ENCODE measurements around the gene EXOC3L2.
A peak's percentile ranks its signal among the peaks of the same experiment; 100 is the strongest.

EXOC3L2 gene

GRCh38 chr19:45179072-45179891 is 65.9 kb downstream of the EXOC3L2 start:
- DNase-seq (ENCODE audit: low read depth), result no peak

DNA sequence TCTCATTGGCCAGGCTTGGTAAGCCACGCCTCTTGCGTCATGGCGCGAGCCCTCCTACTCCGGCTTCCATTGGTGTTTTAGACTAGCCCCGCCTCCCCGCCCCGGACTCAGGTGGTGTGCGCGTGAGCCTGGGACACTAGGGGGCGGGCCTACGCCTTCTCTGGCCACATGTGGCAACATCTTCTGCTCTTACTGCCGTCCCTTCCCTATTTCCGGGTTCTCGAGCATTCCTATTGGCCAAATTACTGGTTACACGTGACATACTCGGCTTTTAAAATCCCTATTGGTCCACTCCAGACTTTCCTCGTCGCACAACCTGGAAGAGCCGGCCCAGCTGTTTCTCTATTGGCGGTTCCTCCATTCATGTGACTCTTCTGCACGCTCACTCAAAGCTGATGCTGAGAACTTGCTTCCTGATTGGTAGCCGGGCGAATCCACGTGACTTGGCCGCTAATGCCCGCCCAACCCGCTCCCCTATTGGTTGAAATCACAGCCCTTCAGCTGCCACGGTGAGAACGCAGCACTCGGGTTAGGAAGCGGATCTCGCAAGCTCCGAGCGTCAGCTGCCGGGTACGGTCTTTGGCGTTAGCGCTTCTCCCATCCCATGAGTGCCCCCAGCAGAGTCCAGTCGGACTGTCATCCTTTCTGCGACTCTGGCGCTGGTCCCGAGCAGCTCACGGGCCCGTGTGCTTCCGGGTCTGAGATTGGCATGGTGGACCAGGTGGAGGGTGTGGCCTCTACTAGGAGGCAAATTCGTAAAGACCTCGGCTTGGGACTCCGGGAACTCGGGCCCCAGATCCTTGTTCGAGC is 66.7 kb downstream of the EXOC3L2 start, which contains the start of gene BLOC1S3:
BLOC1S3 (plus strand) TSS at position 523 of the 810 bp plus-strand sequence. CDS start 513 bp downstream, outside the sequence.
- DNase-seq (ENCODE audit: low read depth), result peak; percentile 100

DNA sequence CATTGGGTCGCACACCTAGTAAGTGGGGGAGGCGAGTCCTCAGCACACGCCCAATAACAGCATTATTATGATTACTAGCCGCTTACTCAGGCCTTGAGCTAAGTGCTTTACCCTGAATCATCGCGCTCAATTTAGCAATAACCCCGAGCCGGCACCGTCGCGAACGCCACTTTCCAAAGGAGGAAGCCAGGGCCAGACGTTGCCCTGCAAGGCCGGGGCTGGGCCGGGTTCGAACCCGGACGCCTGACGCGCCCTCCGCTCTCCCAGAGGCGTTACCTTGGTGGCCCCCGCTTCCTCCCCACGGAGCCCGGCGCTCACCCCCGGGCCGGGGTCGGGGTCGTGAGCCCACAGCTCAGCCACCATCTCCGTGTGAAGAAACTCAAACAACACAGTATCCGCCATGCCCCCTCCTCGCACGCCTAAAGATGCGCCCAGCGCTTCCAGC is 67.4 kb downstream of the EXOC3L2 start, which contains the start of gene TRAPPC6A:
TRAPPC6A (minus strand) TSS at position 421 of the 445 bp plus-strand sequence; CDS start at position 402, 19 bp downstream.
- DNase-seq (ENCODE audit: low read depth), result peak; percentile 40

- no peak for DNase-seq (ENCODE audit: low read depth)
These were observed 69.5 kb downstream of the EXOC3L2 start for GRCh38 chr19:45175515-45176345.

GRCh38 chr19:45173816-45174215 is 71.4 kb downstream of the EXOC3L2 start:
- peak; percentile 36 for DNase-seq (ENCODE audit: low read depth)

DNA sequence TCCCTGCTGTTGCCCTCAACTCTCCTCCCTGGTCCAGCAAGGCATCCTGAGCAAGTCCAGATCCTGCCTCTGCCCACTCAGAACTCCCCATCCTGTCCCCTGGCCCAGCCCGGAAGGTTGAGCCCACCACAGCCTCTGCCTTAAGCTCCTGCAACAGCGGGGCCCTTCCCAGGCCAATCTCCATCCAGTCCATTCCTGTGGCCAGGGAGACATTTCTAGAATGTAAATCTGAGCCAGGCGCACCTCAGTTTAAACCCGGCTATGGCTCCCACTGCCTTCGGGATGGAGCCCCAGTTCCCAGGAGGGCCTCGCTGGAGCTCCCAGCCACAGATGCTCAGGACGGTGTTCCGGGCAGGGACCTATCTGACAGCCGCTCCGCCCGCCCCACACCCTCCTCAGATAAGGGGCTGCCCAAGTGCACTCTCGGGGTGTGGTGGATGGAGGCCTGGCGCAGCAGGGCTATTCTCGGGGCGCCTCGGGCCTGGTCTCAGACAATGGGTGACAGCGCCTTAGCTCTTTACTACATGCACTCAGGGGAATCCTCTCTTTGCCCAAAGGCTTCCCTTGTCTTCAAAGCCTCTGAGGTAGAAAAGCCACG is 72.5 kb downstream of the EXOC3L2 start:
- no peak for DNase-seq (ENCODE audit: low read depth)

DNA sequence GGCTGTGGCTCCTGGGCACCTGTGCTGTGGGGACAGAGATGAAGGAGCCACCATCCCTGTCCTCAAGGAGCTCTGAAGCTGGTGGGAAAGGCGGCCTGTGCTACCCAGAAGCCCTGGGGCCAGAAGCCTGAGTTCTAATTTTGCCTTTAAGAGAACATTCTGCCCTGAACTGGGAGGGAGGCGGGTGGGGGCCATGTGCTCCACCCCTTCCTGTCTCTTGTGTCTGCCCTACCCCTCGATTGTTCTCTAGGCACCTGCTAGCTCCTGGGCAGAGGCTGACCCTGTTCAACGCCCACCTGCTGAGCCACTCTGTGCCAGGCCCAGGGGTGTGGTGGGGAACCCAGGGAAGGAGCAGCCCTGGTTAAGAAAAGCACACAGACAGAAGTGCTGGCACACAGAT is 73.0 kb downstream of the EXOC3L2 start:
- DNase-seq (ENCODE audit: low read depth), result no peak

- DNase-seq (ENCODE audit: low read depth), result no peak
These were observed 74.0 kb downstream of the EXOC3L2 start for GRCh38 chr19:45171211-45171623.

DNA sequence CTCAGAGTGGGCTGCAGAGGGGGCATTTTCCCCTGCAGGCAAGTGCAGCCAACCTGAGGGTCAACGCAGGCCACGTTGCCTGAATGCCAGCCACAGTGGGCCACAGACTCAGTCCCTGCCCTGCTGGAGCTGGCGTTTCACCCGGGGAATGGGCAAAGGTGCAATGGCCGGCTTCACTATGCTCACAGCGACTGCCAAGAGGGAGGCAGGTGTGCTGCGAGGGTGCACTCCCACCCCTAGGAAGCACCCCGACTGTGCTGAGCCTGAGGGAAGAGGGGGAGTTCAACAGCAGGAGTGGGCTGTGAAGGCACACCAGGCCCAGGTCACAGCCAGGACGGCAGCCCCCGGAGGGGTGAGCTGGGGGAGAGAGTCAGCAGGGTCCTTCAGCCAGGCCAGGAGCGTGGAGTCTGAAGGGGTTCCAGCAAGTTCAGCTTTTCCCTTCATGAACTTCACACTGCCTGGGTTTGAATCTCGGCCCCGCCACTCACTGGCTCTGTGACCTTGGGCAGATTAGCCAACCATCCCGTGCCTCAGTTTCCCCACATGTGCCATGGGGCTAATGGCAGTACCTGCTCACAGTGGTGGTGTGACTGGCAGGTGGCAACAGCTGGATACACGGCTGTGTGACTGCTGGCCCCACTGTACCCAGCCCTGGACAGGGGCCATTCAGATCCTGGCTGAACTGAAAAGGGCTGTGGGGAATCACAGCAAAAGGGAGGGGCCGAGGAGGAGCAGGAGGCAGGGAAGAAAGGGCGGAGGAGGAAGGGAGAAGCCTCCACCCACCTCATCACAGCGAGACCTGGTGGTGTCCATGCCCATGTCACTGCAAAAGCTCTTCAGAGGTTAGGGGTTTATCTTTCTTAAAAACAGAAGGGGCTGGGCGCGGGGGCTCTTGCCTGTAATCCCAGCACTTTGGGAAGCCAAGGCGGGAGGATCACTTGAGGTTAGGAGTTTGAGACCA is 74.8 kb downstream of the EXOC3L2 start:
- no peak for DNase-seq (ENCODE audit: low read depth)

- DNase-seq (ENCODE audit: low read depth), result no peak
These were observed 75.6 kb downstream of the EXOC3L2 start for GRCh38 chr19:45169602-45170001.

DNA sequence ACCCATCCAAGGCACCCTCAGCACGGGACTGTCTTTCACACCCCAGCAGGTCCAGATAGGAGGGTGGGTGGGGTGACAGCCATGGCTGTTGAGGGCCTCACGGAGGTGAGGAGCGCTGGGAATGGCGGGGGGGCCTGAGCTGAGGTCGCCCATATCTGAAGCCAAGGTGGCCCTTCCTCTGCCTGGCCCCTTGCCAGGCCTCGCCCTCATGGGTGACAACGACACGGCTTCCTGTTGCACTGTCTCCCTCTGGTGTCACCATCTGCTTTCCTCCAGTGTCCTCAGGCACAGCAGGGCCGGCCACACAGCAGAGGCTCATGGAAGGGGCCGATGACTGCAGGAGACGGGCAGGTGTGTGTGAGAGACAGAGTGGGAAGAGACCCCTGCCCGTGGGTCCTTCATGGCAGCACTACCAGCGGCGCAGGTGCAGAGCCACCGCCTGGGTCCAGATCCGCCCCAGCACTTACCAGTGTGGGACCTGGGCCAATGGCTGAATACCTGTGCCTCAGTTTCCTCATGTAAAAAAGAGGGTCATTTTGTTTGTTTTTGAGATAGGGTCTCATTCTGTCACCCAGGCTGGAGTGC is 76.3 kb downstream of the EXOC3L2 start:
- no peak for DNase-seq (ENCODE audit: low read depth)

- DNase-seq (ENCODE audit: low read depth), result no peak
These were observed 78.4 kb downstream of the EXOC3L2 start for GRCh38 chr19:45166723-45167252.

DNA sequence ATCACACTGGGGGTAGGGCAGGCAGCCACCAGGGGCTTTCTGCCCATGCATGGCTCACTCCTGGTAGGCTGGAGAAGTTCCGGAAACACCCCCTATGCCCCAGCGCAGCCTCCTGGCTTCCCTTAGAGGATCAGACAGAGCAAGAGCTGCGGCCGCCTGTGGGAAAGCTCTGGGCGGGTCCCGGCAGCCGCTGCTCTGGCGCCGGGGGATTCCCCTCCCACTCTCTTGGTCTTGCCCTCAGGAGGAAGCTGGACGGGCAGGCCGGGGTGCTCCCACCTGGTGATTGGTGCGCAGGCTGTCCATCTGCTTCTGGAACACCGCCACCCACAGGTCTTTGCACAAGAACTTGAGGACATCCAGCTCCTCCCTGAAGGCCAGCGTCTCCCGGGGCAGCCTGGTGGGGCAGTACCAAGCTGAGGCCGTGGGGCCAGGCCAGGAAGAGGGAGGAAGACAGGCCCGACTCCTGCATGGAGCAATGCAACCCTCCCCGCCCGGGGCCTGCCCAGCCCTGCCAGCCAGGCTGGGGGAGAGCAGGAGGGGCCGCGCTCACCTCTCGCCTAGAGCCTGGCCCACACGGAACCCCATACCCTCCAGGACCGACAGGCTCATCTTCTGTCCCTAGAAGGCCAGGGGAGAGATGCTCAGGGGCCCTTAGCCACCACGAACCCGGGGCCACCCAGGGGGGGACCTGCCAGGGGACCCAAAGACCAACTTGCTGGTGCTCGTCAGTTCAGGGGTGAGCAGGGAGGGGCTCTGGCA is 80.5 kb downstream of the EXOC3L2 start:
- DNase-seq (ENCODE audit: low read depth), result no peak

DNA sequence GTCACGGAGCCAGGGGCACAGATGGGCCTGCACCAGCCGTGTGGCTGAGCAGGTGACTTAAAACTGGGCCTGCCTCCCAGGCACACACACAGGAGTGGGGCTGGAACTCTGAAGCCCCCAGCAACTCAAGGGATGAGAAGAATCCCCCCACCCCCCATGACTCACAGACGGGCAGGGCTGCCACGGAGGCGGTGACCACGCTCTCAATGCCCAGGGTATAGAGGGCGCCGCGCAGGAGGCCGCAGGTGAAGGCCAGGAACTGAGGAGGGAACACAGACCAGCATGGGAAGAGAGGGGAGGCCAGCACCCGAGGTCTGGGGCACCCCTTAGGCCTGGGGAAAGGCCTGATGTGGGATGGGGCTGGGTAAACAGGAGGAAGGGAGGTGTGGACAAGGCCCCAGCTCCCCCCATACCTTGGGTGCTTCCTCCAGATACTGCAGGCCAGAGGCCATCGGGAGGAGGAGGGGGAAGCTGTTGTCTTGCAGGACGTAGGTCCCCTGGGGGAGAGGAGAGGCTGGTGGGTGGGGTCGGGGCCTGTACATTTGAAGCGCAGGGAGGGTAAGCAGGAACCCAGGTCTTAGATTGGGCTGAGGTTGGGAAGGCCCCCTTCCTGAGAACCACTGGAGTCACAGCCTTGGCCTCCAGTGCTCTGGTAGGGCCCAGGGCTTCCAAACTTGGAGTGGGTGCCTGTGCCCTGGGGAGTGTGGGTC is 81.3 kb downstream of the EXOC3L2 start:
- DNase-seq (ENCODE audit: low read depth), result no peak

DNA sequence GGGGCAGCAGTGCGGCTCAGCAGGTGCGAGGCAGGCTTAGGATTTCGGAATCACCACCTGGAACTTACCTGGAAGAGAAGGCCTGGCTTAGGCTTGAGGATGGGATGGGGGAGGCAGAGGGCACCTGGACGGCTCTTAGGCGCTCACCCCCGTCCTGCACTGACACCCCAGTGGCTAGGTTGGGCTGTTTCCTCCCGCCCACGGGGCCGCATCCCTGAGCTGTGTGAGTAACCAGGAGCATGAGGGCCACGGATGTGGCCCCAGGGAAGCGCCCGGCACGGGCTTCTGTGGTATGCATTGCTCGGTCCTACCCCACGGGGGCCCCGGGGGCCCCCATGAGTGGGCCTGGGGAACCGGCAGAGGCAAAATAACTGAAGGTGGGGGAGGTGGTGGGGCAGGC is 82.1 kb downstream of the EXOC3L2 start:
- DNase-seq (ENCODE audit: low read depth), result no peak

GRCh38 chr19:45162608-45163143 is 82.5 kb downstream of the EXOC3L2 start:
- DNase-seq (ENCODE audit: low read depth), result no peak
